ENCODE measurements around the gene IL31RA. TPM values are rescaled to one million over a fixed set of nuclear protein-coding genes. Genes with fewer than 3 reads are reported as not detected.

Gene IL31RA
- total RNA-seq, 2 donors from 2014 or later: 0.16 TPM; not detected in 1

GRCh38 chr5:55821731-55822512 is 29.2 kb upstream of the IL31RA start:
- H3K4me1 ChIP-seq: no peaks in the 10 kb centered on the region
- H3K27me3 ChIP-seq: no peaks in the 10 kb centered on the region
- peak overlapping the region; percentile 21 for H3K4me3 ChIP-seq
- H3K9me3 ChIP-seq: no peaks in the 10 kb centered on the region
- no peak for TF ChIP-seq CTCF (IDR thresholded peaks at IDR 0.05)
- DNase-seq: no peak
- intact Hi-C loops (cut with DNase I): loop anchor here (10.0 kb wide), 1 partner anchor 393 kb away; no protein-coding TSS in a partner anchor
- H3K27ac ChIP-seq: no peak overlapping the region
- no peak overlapping the region for H3K9ac ChIP-seq (ENCODE audit: low read depth in 2 of 2, low read length in 2 of 2)
- H3K36me3 ChIP-seq: no peaks in the 10 kb centered on the region

- no peak for DNase-seq
- TF ChIP-seq CTCF (IDR thresholded peaks at IDR 0.05): no peak
- no peaks in the 10 kb centered on the region for H3K27me3 ChIP-seq
- H3K4me1 ChIP-seq: no peaks in the 10 kb centered on the region
- H3K27ac ChIP-seq: no peak overlapping the region
- intact Hi-C loops (cut with DNase I): loop anchor here (10.0 kb wide), 1 partner anchor 392 kb away; no protein-coding TSS in a partner anchor
- no peaks in the 10 kb centered on the region for H3K9me3 ChIP-seq
- H3K36me3 ChIP-seq: no peaks in the 10 kb centered on the region
- H3K9ac ChIP-seq (ENCODE audit: low read depth in 2 of 2, low read length in 2 of 2): no peak overlapping the region
- H3K4me3 ChIP-seq: no peak overlapping the region
These were observed 27.9 kb upstream of the IL31RA start for GRCh38 chr5:55823151-55823796.

- H3K36me3 ChIP-seq: no peaks in the 10 kb centered on the region
- no peak overlapping the region for H3K4me3 ChIP-seq
- H3K27me3 ChIP-seq: no peaks in the 10 kb centered on the region
- DNase-seq: no peak
- intact Hi-C loops (cut with DNase I): loop anchor here (10.0 kb wide), 1 partner anchor 385 kb away; no protein-coding TSS in a partner anchor
- H3K9ac ChIP-seq (ENCODE audit: low read depth in 2 of 2, low read length in 2 of 2): no peak overlapping the region
- no peaks in the 10 kb centered on the region for H3K4me1 ChIP-seq
- no peak for TF ChIP-seq CTCF (IDR thresholded peaks at IDR 0.05)
- no peak overlapping the region for H3K27ac ChIP-seq
- no peaks in the 10 kb centered on the region for H3K9me3 ChIP-seq
These were observed 21.2 kb upstream of the IL31RA start for GRCh38 chr5:55829956-55830355.

GRCh38 chr5:55832446-55832845 is 18.7 kb upstream of the IL31RA start:
- DNase-seq: no peak
- no peaks in the 10 kb centered on the region for H3K27me3 ChIP-seq
- TF ChIP-seq CTCF (IDR thresholded peaks at IDR 0.05): no peak
- H3K9ac ChIP-seq (ENCODE audit: low read depth in 2 of 2, low read length in 2 of 2): no peak overlapping the region
- no peaks in the 10 kb centered on the region for H3K4me1 ChIP-seq
- H3K4me3 ChIP-seq: no peak overlapping the region
- H3K27ac ChIP-seq: no peak overlapping the region
- no peaks in the 10 kb centered on the region for H3K36me3 ChIP-seq
- H3K9me3 ChIP-seq: no peaks in the 10 kb centered on the region
- intact Hi-C loops (cut with DNase I): no loop called here

GRCh38 chr5:55836191-55836590 is 15.0 kb upstream of the IL31RA start:
- Histone ChIP-seq H3K4me1 (no peaks in the 10 kb centered on the region), H3K27me3 (no peaks in the 10 kb centered on the region), H3K9me3 (no peaks in the 10 kb centered on the region), H3K27ac (no peak overlapping the region), H3K9ac (ENCODE audit: low read depth in 2 of 2, low read length in 2 of 2) (no peak overlapping the region), H3K36me3 (no peaks in the 10 kb centered on the region), H3K4me3 (no peak overlapping the region)
- intact Hi-C loops (cut with DNase I): no loop called here
- TF ChIP-seq CTCF (IDR thresholded peaks at IDR 0.05): no peak
- no peak for DNase-seq

All from colonic mucosa (tissue), 4 donors.